Astrocyte (in vitro differentiated cells and primary cell): ENCODE results near the gene PDZRN4. TPM values are rescaled to one million over a fixed set of nuclear protein-coding genes. Genes with fewer than 3 reads are reported as not detected.

Experiments
- DNase-seq: peaks from one replicate; pipeline ENCODE4 v3.0.0-alpha.2; 2010; ENCODE audit warnings: low read depth
- FAIRE-seq: peaks from 2 replicates; lab custom pipeline; 2011; peaks lifted over from hg19 to GRCh38; lab: Jason Lieb, UNC
- H2AFZ ChIP-seq: 2 replicates; pipeline ENCODE4 v1.6.0; 2012; ENCODE audit warnings: low read depth, low read length, inconsistent platforms
- H3K27ac ChIP-seq: 2 replicates; pipeline ENCODE4 v1.5.1; 2011; ENCODE audit warnings: low read depth, low read length, inconsistent platforms
- H3K27me3 ChIP-seq: 2 replicates; pipeline ENCODE4 v1.6.0; 2011; ENCODE audit warnings: low read length, inconsistent platforms; ENCODE audit not compliant: insufficient read depth
- H3K36me3 ChIP-seq: 2 replicates; pipeline ENCODE4 v1.5.1; 2011; ENCODE audit warnings: low read length, inconsistent platforms; ENCODE audit not compliant: insufficient read depth
- H3K4me1 ChIP-seq: 2 replicates; pipeline ENCODE4 v1.5.1; 2011; ENCODE audit warnings: low read length, inconsistent platforms; ENCODE audit not compliant: insufficient read depth
- H3K4me2 ChIP-seq: 2 replicates; pipeline ENCODE4 v1.6.0; 2012; ENCODE audit warnings: low read length, inconsistent platforms
- H3K4me3 ChIP-seq: 2 replicates; pipeline ENCODE4 v1.5.1; 2011; ENCODE audit warnings: low read depth, mild to moderate bottlenecking, low read length, inconsistent platforms; ENCODE audit not compliant: insufficient read depth
- H3K79me2 ChIP-seq: 2 replicates; pipeline ENCODE4 v1.6.0; 2012; ENCODE audit warnings: mild to moderate bottlenecking, low read length, inconsistent platforms; ENCODE audit not compliant: insufficient read depth
- H3K9ac ChIP-seq: 2 replicates; pipeline ENCODE4 v1.6.0; 2012; ENCODE audit warnings: mild to moderate bottlenecking, low read length, inconsistent platforms
- H3K9me3 ChIP-seq: 2 replicates; pipeline ENCODE4 v1.5.1; 2012; ENCODE audit warnings: low read depth, mild to moderate bottlenecking, low read length, inconsistent platforms; ENCODE audit not compliant: insufficient read depth
- H4K20me1 ChIP-seq: 2 replicates; pipeline ENCODE4 v1.6.0; 2012; ENCODE audit warnings: low read length, inconsistent platforms; ENCODE audit not compliant: insufficient read depth
- H3K27ac Mint-ChIP-seq: one replicate; pipeline ENCODE4 v1.8.0; 2021; ENCODE audit warnings: mild to moderate bottlenecking, mixed read lengths; ENCODE audit not compliant: unreplicated experiment
- H3K27me3 Mint-ChIP-seq: one replicate; pipeline ENCODE4 v1.8.0; 2021; ENCODE audit warnings: low read depth, mixed read lengths; ENCODE audit not compliant: unreplicated experiment
- H3K36me3 Mint-ChIP-seq: one replicate; pipeline ENCODE4 v1.8.0; 2021; ENCODE audit warnings: low read depth, mixed read lengths; ENCODE audit not compliant: unreplicated experiment
- H3K4me1 Mint-ChIP-seq: one replicate; pipeline ENCODE4 v1.8.0; 2021; ENCODE audit warnings: low read depth, mixed read lengths; ENCODE audit not compliant: unreplicated experiment
- H3K4me3 Mint-ChIP-seq: one replicate; pipeline ENCODE4 v1.8.0; 2021; ENCODE audit warnings: mild to moderate bottlenecking, moderate library complexity, mixed read lengths; ENCODE audit not compliant: unreplicated experiment
- H3K9me3 Mint-ChIP-seq: one replicate; pipeline ENCODE4 v1.8.0; 2021; ENCODE audit warnings: mild to moderate bottlenecking, mixed read lengths; ENCODE audit not compliant: unreplicated experiment
- CTCF ChIP-seq: IDR thresholded peaks from 2 replicates; pipeline ENCODE4 v1.5.1; 2011; ENCODE audit warnings: low read depth, mild to moderate bottlenecking, inconsistent platforms, low read length, moderate library complexity; ENCODE audit not compliant: insufficient read depth
- EZH2 ChIP-seq: IDR thresholded peaks from 2 replicates; pipeline ENCODE4 v1.6.1; 2012; ENCODE audit warnings: mild to moderate bottlenecking, low read length, inconsistent platforms; ENCODE audit not compliant: insufficient read depth
- total RNA-seq: library from RNA; stranded (reverse); gene quantifications from 2 replicates; pipeline ENCODE4 v1.2.1, GENCODE V29; 2021

PDZRN4 gene
- total RNA-seq, 1 donor from 2014 or later = not detected

GRCh38 chr12:41380878-41381277 lies 192.8 kb downstream of the PDZRN4 start:
- Mint-ChIP-seq H3K27me3 (no peaks in the 10 kb centered on the region), H3K36me3 (no peaks in the 10 kb centered on the region), H3K4me3 (no peak overlapping the region), H3K27ac (no peak overlapping the region), H3K9me3 (peaks cover 3% of the 10 kb centered on the region), H3K4me1 (no peaks in the 10 kb centered on the region)
- DNase-seq (no peak), FAIRE-seq (no peak)
- no peaks in the 10 kb centered on the region for H3K79me2 ChIP-seq
- no peak overlapping the region for H3K4me3 ChIP-seq
- no peak overlapping the region for H3K4me2 ChIP-seq
- H3K27me3 ChIP-seq = no peaks in the 10 kb centered on the region
- no peaks in the 10 kb centered on the region for H3K36me3 ChIP-seq
- H3K4me1 ChIP-seq = no peaks in the 10 kb centered on the region
- no peak overlapping the region for H2AFZ ChIP-seq
- TF ChIP-seq CTCF = no peak
- no peak for TF ChIP-seq EZH2
- H4K20me1 ChIP-seq = no peaks in the 10 kb centered on the region
- H3K27ac ChIP-seq = no peak overlapping the region
- no peaks in the 10 kb centered on the region for H3K9me3 ChIP-seq
- no peak overlapping the region for H3K9ac ChIP-seq

- H3K27me3 Mint-ChIP-seq = no peaks in the 10 kb centered on the region
- peaks cover 5% of the 10 kb centered on the region for H3K9me3 Mint-ChIP-seq
- H3K4me1 ChIP-seq = no peaks in the 10 kb centered on the region
- H3K36me3 ChIP-seq = no peaks in the 10 kb centered on the region
- H3K9ac ChIP-seq = no peak overlapping the region
- no peak overlapping the region for H2AFZ ChIP-seq
- no peak overlapping the region for H3K27ac ChIP-seq
- H4K20me1 ChIP-seq = no peaks in the 10 kb centered on the region
- no peaks in the 10 kb centered on the region for H3K27me3 ChIP-seq
- no peak for DNase-seq
- no peaks in the 10 kb centered on the region for H3K36me3 Mint-ChIP-seq
- TF ChIP-seq EZH2 (no peak), CTCF (no peak)
- no peak overlapping the region for H3K4me3 Mint-ChIP-seq
- FAIRE-seq = no peak
- H3K4me1 Mint-ChIP-seq = no peaks in the 10 kb centered on the region
- H3K79me2 ChIP-seq = no peaks in the 10 kb centered on the region
- H3K27ac Mint-ChIP-seq = no peak overlapping the region
- no peaks in the 10 kb centered on the region for H3K9me3 ChIP-seq
- no peak overlapping the region for H3K4me3 ChIP-seq
- H3K4me2 ChIP-seq = no peak overlapping the region
Observed at GRCh38 chr12:41402801-41403200, 214.7 kb downstream of the PDZRN4 start.

GRCh38 chr12:41407232-41407799 lies 219.2 kb downstream of the PDZRN4 start:
- no peak overlapping the region for H3K27ac ChIP-seq
- no peak overlapping the region for H3K4me2 ChIP-seq
- no peaks in the 10 kb centered on the region for H4K20me1 ChIP-seq
- no peaks in the 10 kb centered on the region for H3K36me3 ChIP-seq
- H3K9me3 ChIP-seq = no peaks in the 10 kb centered on the region
- H2AFZ ChIP-seq = no peak overlapping the region
- H3K4me1 Mint-ChIP-seq = no peaks in the 10 kb centered on the region
- peaks cover 5% of the 10 kb centered on the region for H3K9me3 Mint-ChIP-seq
- H3K4me3 Mint-ChIP-seq = no peak overlapping the region
- H3K27ac Mint-ChIP-seq = no peak overlapping the region
- H3K27me3 ChIP-seq = no peaks in the 10 kb centered on the region
- H3K36me3 Mint-ChIP-seq = no peaks in the 10 kb centered on the region
- TF ChIP-seq CTCF (no peak), EZH2 (no peak)
- no peak for DNase-seq
- no peaks in the 10 kb centered on the region for H3K79me2 ChIP-seq
- no peak for FAIRE-seq
- no peaks in the 10 kb centered on the region for H3K27me3 Mint-ChIP-seq
- H3K4me1 ChIP-seq = no peaks in the 10 kb centered on the region
- no peak overlapping the region for H3K4me3 ChIP-seq
- H3K9ac ChIP-seq = no peak overlapping the region
